Glomerular visceral epithelial cell (primary cell): ENCODE data around the gene CCDC87.
"Not testable (repeated sequence)": the region's sequence is repeated elsewhere in the genome, so short reads cannot be mapped to it uniquely, and the experiment has no call there.

Source experiments
- DNase-seq: peaks from one replicate; pipeline ENCODE4 v3.0.0-alpha.2; 2016; ENCODE audit errors: extremely low spot score

Gene CCDC87

DNA sequence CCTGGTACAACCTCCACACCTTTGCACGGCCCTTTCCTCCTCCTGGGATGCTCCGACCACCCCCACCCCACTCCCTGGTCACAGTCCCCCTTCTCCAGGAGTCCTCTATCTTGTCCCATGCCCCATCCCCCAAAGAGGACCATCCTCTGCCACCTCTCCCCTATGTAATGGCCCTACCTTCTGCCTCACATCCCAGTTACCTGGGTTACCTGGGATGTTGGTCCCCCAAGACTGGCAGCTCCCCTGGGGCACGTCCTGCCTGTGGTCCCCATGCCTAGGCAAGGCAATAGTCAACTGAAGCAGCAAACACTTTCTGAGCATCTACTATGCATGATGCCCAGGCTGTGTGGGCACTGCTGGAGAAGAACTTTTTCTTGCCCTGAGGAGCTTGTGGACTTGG is 37.4 kb downstream of the CCDC87 start:
- DNase-seq: no peak

DNA sequence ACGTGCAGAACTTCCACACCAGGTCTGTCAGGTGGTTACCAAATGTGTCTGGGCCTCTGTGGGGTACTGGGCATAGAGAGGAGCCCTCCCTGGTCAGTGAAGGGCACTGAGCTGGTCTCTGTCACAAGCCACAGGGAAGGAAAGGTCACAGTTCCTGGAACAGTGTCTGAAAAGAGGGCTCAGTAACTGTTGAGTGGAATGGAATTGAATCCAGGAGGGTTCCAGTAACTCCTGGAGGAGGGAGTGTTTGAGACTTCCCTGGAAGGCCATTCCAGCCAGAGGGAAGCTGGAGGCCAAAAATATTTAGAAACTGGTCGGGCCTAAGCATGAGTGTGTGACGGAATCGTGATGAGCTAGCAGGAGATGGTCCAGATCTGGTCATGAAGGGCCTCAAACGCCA is 38.3 kb downstream of the CCDC87 start:
- no peak for DNase-seq

DNA sequence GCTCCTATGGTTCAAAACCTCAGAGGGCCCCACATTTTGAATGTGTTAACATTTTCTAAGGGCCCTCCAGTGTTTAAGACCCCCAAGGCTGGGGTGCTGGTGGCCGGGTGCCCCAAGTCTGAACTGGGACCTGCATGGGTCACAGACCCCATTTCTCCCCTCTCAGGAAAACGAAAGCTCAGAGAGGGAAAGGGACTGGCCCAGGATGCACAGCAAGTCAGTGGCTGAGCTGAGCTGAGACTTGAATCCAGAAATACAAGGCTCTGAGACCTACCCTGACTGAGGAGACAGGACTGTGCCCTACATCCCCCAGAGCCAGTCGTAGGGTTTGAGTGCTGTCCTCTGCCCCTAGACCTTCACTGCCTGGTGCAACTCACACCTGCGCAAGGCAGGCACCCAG is 42.0 kb downstream of the CCDC87 start:
- no peak for DNase-seq

DNA sequence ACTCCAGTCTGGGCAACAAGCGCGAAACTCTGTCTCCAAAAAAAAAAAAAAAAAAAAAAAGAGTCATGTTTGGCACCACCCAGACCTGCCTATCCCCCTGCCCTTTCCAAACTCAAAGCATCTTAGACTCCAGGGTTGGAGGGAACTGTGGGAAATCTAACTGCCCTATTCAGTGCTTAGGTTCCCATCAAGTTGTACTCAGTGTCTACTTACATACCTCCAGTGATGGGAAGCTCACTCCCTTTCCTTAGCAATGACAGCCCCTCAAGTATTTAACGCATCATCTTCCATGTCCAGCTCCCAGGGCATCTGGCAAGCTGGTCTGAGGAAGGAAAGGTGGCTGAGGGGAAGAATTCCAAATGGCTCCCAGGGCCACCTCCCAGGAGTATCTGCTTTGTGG is 43.2 kb downstream of the CCDC87 start:
- no peak for DNase-seq

DNA sequence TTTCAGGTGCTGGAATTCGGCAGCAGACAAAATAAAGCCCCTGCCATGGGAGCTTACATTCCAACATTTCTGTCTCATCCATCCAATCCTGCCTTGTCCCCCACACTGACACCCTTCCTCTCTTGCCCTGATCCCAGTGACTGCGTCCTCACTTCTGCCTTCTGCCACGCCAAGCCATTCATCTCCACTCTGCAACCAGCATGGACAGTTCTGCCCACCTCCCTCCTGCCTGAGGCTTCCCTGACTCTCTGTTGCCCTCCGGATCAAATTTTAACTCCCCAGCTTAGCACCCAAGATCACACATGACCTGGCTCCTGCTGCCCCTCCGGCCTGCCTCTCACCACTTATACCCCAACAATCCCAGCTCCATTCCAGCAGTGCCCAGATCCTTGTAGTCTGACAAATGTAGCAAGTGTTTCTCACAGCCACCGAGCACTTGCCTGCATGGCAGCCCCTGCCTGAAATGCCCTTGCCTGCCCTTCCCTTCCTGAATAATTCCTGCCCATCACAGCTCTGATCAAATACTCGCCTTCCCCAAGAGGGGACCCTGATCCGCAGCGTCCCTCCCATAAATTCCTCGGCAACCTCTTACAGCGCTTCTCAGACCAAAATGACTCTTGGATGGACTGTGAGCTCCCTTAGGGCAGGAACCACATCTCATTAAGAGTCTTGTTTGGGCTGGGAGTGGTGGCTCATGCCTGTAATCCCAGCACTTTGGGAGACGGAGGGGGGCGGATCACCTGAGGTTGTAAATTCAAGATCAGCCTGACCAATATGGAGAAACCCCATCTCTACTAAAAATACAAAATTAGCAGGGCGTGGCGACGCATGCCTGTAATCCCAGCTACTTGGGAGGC is 43.9 kb downstream of the CCDC87 start:
- no peak for DNase-seq

DNA sequence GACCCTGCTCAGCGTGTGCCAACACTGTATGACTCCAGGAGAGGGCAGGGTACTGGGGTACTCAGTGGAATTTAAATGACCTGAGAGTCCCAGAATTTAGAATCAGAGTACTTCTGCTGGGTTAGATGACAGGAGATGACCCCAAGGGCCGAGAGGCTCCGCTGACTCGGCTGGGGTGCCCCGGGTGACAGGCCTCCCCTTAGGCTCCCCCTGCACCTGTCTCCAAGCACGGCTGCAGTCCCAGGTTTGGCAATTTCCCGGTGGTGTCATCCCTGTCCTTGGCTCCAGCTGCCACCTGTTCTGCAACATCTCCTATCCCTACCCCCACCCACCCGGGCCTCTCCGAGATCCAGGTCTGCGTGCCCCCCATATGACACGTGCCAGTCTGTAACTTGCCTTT is 44.8 kb downstream of the CCDC87 start:
- DNase-seq: no peak

DNA sequence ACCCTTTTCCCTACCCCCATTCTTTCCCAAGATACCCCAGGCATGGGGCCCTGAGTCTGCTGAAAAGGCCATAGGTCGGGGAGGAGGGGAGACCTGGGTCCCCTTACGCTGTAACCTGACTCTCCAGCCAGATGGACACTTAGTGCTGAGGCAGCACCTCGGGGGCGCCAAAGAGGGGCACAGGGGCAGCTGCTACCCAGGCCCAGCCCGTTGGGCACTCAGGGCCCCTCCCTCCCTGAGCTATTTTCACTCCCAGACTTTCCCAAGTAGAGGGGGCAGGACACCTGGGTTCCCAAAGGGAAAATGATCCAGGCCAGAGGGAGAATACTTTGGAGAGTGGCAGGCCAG is 45.2 kb downstream of the CCDC87 start:
- DNase-seq: no peak

DNA sequence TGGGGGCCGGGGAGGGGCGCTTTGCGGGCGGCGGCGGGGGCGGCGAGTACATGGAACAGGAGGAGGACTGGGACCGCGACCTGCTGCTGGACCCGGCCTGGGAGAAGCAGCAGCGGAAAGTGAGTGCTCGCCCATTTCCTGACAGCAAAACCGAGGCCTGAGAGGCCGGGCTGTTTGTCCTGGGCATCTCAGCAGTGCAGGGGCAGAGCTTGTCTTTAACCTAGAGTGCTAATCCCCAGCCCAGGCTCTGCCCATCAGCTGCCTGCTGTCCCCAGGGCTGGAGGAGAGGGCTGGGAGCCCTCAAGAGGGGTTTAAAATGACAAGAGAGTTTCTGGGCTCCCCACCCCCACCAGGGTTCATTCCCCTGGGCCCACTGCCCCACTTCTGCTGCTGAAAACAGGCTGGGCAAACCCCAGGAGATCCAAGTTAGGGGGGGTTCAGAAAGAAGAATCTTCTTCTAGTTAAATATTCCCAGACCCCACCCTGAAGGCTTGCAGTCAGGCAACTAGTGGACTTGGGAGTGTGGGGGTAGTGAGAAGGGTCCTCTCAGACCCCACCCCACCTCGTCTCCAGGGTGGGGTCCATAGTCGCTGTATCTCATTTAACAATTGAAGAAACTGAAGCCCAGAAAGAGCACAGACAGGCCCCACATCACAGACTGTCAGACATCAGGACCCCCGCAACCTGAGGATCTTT is 45.7 kb downstream of the CCDC87 start:
- no peak for DNase-seq

DNA sequence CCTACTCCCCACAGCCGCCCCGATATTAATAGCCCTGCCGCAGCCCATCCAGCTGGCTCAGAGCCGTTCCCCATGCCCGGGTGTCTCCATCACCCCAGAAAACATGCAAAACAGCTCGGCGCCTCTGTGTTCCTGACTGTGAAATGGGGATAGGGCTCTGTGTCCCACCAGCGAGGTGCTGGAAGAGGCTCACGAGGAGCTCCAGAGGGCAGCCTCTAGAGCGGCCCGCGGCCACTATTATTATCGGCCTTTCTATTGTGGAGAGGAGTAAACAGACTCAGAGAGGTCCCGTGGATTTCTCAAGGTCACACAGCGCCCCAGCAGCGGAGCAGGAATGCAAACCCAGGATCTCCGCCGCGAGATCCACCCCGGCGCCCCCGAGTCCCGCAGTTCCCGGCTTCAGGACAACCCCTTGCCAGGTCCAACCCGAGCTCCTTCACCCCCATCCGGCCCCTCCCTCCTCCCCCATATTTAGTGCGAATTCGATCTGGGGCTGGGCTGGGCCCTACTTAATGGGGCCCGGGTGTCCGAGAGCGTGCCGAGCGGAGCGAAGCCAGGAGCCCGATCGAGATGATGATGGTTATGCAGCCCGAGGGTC is 46.4 kb downstream of the CCDC87 start, which contains the start of gene ACTN3:
ACTN3 (plus strand) TSS at position 536 of the 598 bp plus-strand sequence; CDS start at position 571, 35 bp downstream.
- DNase-seq: no peak

DNA sequence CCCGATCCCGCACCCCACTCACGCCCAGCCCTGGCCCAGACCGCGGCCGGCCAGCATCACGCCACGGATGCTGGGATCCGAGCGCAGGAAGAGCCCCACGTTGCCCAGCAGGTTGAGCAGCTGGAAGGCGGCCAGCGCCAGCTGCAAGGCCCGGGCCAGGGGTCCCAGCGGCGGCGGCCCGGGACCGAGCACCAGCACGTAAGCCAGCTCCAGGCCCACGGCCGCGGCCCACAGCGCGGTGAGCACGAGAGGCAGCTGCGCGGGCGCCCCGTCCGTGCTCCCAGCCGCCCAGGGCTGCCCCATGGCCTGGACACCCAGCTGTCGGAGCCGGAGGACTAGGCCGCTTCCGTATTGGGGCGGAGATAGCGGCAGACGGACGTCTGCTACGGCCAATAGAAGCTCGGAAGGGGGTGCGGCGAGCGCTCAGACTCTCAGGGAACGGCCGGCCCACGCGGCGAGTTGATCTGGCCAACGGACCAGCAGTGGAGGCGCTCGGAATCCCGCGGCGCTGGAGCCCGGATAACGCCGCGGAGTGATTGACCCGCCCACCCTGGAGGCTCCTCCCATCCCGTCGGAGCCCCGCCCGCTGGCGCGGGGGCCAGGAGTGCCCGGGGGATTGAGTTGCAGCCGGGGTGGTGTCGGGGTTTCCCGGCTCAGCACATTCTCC is 47.0 kb downstream of the CCDC87 start, which contains the start of gene ZDHHC24:
ZDHHC24 (minus strand) TSS at position 348 of the 667 bp plus-strand sequence; CDS start at position 303, 45 bp downstream.
- DNase-seq: peak; percentile 97

DNA sequence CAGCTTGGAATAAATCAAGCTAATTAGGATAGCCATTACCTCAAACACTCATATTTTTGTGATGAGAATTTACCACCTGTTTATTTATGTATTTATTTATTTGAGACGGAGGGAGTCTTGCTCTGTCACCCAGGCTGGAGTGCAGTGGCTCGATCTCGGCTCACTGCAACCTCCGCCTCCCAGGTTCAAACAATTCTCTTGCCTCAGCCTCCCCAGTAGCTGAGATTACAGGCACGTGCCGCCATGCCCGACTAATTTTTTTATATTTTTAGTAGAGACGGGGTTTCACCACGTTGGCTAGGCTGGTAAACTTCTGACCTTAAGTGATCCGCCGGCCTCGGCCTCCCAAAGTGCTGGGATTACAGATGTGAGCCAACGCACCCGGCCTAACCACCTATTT is 47.9 kb downstream of the CCDC87 start:
- not testable (repeated sequence) for DNase-seq

DNA sequence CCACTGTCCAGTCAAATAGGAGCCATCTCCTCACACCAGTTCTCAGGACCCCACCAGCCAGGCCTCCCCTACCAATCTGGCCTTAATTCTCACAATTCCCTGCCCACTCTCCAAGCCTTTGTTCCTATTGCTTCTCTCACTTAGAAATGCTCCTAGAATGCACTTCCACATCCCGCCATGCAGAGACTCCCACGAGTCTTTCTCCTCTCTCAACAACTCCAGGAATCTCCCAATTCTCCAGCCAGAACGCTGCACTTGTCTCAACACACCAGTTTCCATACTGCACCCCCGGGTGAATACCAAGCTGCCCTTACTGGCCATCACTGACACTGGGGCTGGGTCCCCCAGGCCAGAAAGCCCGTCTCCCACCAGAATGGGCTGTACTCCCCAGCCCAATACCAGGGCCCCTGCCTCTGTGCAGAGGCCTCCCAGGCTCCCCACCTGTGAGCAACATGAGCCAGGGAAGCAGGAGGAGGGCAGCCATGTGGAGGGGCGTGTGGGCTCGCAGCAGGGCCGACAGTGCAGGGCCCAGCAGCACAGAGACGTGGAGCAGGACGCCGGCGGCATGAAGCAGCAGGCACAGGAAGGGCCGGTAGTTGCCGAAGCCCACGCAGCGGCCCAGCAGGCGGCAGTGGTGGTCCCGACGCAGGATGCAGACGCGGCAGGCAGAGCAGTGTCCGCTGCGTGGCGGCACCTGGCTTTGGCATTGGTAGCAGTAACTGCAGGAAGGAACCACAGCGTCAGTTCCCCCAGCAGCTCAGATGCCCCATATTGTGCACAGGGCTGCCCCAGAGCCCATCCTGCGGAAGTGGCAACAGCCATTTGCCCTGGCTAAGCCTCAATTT is 49.4 kb downstream of the CCDC87 start:
- no peak for DNase-seq

DNA sequence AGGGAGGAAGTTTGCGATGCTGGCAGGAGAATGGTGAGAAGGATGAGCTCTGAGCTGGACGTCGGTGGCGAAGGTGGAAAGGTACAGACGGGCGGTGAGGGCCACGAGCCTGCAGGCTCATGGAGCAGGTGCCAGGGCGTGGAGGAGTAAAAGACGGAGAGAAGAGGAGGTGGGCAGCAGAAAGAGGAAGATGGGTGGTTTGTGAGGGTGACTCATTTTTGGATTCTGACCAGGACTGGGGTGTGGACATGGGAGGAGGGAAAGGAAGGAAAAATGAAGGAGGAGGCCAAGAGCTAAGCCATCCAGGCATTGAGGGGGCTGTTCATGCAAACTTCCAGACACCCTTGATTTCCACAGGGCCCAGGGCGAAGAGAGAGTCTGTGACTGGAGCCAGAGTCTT is 50.5 kb downstream of the CCDC87 start:
- no peak for DNase-seq

DNA sequence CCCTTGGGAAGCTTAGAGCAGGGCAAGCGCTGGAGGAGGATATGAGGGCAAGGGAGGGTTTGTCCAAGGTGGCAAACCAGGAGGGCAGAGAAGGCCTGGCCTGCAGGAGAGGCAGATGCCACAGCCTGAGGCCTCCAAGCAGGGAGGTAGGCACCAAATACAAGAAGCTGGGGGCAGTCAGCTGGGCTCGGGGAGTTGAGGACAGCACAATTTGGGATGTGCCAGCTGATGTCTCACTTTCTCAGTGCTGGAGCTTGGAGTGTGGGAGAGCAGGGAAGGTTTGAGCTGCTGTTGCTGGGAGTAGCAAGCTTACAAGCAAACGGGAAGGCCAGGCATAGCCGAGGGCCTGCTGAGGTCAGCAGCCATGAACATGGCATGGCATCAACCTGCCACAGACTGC is 51.0 kb downstream of the CCDC87 start:
- DNase-seq: no peak

DNA sequence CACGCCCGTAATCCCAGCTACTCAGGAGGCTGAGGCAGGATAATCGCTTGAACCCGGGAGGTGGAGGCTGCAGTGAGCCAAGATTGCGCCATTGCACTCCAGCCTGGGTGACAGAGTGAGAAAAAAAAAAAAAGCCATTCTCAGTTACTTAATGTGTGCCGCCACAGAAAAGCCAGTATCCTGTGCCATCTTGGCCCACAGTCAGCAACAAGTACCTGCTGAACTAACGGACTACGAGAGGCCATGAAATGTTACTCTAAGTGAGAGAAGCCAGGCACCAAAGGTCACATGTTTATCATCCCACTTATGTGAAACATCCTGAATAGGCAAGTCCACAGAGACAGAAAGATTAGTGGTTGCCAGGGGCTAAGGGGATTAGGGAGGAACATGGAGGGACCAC is 52.3 kb downstream of the CCDC87 start:
- DNase-seq: not testable (repeated sequence)
